Activated B cell treated with CpG ODN at 0.5 μM for 24 hours (primary cell): ENCODE data around the gene PTDSS2. TPM values are rescaled to one million over a fixed set of nuclear protein-coding genes. Genes with fewer than 3 reads are reported as not detected.

Experiments used
- ATAC-seq: fragments of 200-7000 bp; cut with Tn5 transposase; one replicate; pipeline ENCODE4 v1.10.0; 2021; ENCODE audit warnings: low read depth, mild to moderate bottlenecking, moderate library complexity
- CTCF ChIA-PET: fragments of 350-600 bp; sonication (Branson Sonifier 250); formaldehyde crosslinking; loops from one replicate; lab custom pipeline; 2021; ENCODE audit warnings: antibody characterized with exemption; lab: Charles Lee
- POLR2A ChIA-PET: fragments of 350-600 bp; sonication (Branson Sonifier 250); formaldehyde crosslinking; loops from one replicate; lab custom pipeline; 2021; ENCODE audit warnings: antibody characterized with exemption; lab: Charles Lee
- DNase-seq: peaks from one replicate; pipeline ENCODE4 v3.0.0; 2022
- H3K27ac Mint-ChIP-seq: one replicate; pipeline ENCODE4 v1.8.0; 2020; ENCODE audit warnings: mixed read lengths
- H3K27me3 Mint-ChIP-seq: one replicate; pipeline ENCODE4 v1.8.0; 2021; ENCODE audit warnings: mixed read lengths
- H3K36me3 Mint-ChIP-seq: one replicate; pipeline ENCODE4 v1.8.0; 2021; ENCODE audit warnings: low read depth, mixed read lengths
- H3K4me1 Mint-ChIP-seq: one replicate; pipeline ENCODE4 v1.8.0; 2021; ENCODE audit warnings: mixed read lengths
- H3K4me3 Mint-ChIP-seq: one replicate; pipeline ENCODE4 v1.8.0; 2020; ENCODE audit warnings: mild to moderate bottlenecking, mixed read lengths
- H3K9me3 Mint-ChIP-seq: one replicate; pipeline ENCODE4 v1.8.0; 2020; ENCODE audit warnings: mixed read lengths
- intact Hi-C: fragments of 100-400 bp; cut with micrococcal nuclease; formaldehyde crosslinking; loops from one replicate; pipeline ENCODE4 v1.15.1; 2024
- total RNA-seq: library from RNA; stranded (reverse); gene quantifications from 2 replicates; pipeline ENCODE4 v1.2.3, GENCODE V29; 2022
- TF ChIP-seq, protein P1 (sequence below): fragments of 200-600 bp; IDR thresholded peaks from one replicate; pipeline ENCODE4 v1.8.0; 2022; ENCODE audit warnings: antibody characterized with exemption, mild to moderate bottlenecking

Gene PTDSS2
- total RNA-seq, 1 donor from 2014 or later: 22.0 TPM

DNA sequence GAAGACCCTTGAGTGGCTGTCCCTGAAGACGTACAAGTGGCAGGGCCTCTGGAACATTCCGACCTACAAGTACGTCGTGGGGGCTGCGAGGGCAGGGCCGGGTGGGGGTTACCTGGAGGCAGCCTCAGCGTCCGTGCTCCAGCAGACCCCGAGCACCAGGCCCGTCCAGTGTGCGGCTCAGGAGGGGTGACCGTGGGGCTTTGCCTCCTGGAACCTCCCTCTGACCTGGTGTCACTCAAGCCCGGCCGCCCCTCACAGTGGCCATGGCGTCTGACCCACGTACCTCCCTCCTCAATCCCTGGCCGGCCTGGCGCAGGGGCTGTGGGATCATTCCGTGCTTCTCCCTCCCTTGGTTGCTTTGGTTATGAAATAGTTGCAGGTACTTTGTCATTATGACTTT lies 38.5 kb downstream of the PTDSS2 start:
- Mint-ChIP-seq H3K36me3 (peaks cover 25% of the 10 kb centered on the region), H3K4me1 (peaks cover 4% of the 10 kb centered on the region), H3K27me3 (no peaks in the 10 kb centered on the region), H3K27ac (no peak overlapping the region), H3K4me3 (no peak overlapping the region), H3K9me3 (no peaks in the 10 kb centered on the region)
- ChIA-PET CTCF (no interaction called here), POLR2A (no interaction called here)
- DNase-seq (no peak), ATAC-seq (no peak)
- TF ChIP-seq, protein P1, sequence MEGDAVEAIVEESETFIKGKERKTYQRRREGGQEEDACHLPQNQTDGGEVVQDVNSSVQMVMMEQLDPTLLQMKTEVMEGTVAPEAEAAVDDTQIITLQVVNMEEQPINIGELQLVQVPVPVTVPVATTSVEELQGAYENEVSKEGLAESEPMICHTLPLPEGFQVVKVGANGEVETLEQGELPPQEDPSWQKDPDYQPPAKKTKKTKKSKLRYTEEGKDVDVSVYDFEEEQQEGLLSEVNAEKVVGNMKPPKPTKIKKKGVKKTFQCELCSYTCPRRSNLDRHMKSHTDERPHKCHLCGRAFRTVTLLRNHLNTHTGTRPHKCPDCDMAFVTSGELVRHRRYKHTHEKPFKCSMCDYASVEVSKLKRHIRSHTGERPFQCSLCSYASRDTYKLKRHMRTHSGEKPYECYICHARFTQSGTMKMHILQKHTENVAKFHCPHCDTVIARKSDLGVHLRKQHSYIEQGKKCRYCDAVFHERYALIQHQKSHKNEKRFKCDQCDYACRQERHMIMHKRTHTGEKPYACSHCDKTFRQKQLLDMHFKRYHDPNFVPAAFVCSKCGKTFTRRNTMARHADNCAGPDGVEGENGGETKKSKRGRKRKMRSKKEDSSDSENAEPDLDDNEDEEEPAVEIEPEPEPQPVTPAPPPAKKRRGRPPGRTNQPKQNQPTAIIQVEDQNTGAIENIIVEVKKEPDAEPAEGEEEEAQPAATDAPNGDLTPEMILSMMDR: no peak
- intact Hi-C loops: no loop called here

DNA sequence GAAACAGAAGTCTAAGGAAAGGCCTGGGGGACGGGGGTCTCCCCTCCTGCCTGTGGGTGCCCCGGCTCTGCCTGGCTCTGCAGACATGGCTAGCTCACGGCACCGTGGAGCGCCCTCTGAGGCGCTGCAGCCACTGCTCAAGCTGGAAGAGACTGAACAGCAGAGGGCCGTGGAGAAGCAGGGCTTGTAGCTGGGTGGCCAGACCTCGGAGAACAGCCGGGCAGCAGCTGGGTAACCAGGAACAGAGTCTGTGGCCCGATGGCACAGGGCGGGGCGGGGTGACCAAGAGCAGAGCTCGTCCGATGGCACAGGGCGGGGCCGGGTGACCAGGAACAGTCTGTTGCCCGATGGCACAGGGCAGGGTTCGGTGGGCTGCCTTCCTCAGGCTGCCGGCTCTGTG lies 38.9 kb downstream of the PTDSS2 start:
- H3K4me1 Mint-ChIP-seq: peaks cover 4% of the 10 kb centered on the region
- peaks cover 27% of the 10 kb centered on the region for H3K36me3 Mint-ChIP-seq
- POLR2A ChIA-PET: no interaction called here
- TF ChIP-seq, protein P1: no peak
- no peak overlapping the region for H3K27ac Mint-ChIP-seq
- DNase-seq (no peak), ATAC-seq (no peak)
- no peak overlapping the region for H3K4me3 Mint-ChIP-seq
- H3K27me3 Mint-ChIP-seq: no peaks in the 10 kb centered on the region
- CTCF ChIA-PET: no interaction called here
- H3K9me3 Mint-ChIP-seq: no peaks in the 10 kb centered on the region
- intact Hi-C loops: no loop called here

DNA sequence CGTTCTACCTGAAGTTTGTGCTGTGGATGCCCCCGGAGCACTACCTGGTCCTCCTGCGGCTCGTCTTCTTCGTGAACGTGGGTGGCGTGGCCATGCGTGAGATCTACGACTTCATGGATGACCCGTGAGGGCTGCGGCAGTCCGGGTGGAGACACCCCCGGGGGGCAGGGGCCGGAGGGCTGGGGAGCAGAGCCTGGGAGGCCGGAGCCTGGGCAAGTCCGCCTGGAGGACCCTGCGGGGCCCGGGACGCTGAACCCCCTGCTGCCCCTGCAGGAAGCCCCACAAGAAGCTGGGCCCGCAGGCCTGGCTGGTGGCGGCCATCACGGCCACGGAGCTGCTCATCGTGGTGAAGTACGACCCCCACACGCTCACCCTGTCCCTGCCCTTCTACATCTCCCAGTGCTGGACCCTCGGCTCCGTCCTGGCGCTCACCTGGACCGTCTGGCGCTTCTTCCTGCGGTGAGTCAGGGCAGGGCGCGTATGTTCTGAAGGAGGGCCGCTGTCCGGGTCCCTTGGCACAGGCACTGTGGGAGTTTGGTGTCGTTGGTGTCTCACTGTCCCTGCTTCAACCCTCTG lies 39.6 kb downstream of the PTDSS2 start:
- Mint-ChIP-seq H3K27me3 (no peaks in the 10 kb centered on the region), H3K9me3 (no peaks in the 10 kb centered on the region), H3K27ac (no peak overlapping the region), H3K36me3 (peaks cover 30% of the 10 kb centered on the region), H3K4me1 (peaks cover 4% of the 10 kb centered on the region), H3K4me3 (no peak overlapping the region)
- CTCF ChIA-PET: no interaction called here
- POLR2A ChIA-PET: no interaction called here
- DNase-seq (no peak), ATAC-seq (no peak)
- TF ChIP-seq, protein P1: no peak
- intact Hi-C loops: no loop called here

DNA sequence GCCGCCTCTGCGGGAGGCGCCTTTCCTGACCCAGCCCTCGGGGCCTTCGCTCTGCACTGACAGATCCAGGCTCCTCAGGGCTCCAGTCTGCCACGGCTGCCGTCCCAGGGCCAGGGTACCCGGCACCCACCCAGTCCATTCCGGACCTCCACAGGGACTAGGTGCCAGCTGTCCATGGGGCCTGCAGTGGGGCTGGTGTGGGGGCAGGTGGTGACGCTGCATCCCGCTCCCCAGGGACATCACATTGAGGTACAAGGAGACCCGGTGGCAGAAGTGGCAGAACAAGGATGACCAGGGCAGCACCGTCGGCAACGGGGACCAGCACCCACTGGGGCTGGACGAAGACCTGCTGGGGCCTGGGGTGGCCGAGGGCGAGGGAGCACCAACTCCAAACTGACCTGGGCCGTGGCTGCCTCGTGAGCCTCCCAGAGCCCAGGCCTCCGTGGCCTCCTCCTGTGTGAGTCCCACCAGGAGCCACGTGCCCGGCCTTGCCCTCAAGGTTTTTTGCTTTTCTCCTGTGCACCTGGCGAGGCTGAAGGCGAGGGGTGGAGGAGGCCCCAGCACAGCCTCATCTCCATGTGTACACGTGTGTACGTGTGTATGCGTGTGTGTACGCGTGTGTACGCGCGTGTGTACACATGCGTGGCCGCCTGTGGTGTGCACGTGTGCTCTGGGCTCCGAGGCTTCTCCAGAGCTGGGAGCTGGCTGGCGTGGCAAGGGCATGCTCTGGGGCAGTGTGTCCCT lies 40.3 kb downstream of the PTDSS2 start:
- intact Hi-C loops: no loop called here
- Mint-ChIP-seq H3K27ac (no peak overlapping the region), H3K4me3 (no peak overlapping the region), H3K36me3 (peaks cover 34% of the 10 kb centered on the region), H3K4me1 (peaks cover 4% of the 10 kb centered on the region), H3K27me3 (no peaks in the 10 kb centered on the region), H3K9me3 (no peaks in the 10 kb centered on the region)
- DNase-seq (no peak), ATAC-seq (no peak)
- ChIA-PET CTCF (no interaction called here), POLR2A (no interaction called here)
- TF ChIP-seq, protein P1: no peak

DNA sequence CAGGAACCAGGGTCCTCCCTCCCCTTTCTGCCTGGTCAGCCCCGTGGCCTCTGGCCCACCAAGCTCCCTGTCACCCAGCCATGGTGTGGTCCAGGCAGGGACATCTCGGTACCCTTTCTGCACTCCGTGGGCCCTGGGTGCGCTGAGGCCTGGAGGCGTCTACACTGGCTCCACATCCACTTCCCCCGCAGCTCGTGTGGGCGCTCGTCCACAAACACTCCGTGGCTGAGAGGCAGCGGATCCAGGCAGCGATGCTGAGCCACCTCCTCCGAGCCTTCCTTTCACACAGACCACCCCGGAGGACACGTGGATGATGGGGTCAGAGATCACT lies 40.8 kb downstream of the PTDSS2 start:
- Mint-ChIP-seq H3K27me3 (no peaks in the 10 kb centered on the region), H3K4me1 (peaks cover 4% of the 10 kb centered on the region), H3K27ac (no peak overlapping the region), H3K36me3 (peaks cover 38% of the 10 kb centered on the region), H3K4me3 (no peak overlapping the region), H3K9me3 (no peaks in the 10 kb centered on the region)
- TF ChIP-seq, protein P1: no peak
- intact Hi-C loops: no loop called here
- ChIA-PET POLR2A (no interaction called here), CTCF (no interaction called here)
- ATAC-seq (no peak), DNase-seq (no peak)
